ENCODE measurements around the gene RASSF5.

- no peak for TF ChIP-seq CTCF (IDR thresholded peaks at IDR 0.05; ENCODE audit: low read length)
- TF ChIP-seq EZH2phosphoT487 (IDR thresholded peaks at IDR 0.05; ENCODE audit: low read length) = no peak
- no peak for TF ChIP-seq EZH2 (optimal IDR thresholded peaks at IDR 0.05; ENCODE audit: low read depth, low read length)
Measured at GRCh38 chr1:206472024-206472423, 35.3 kb upstream of the RASSF5 start.

Measured in MM.1S (cell line).